Stimulated activated CD8-positive, alpha-beta memory T cell treated with anti-CD3 and anti-CD28 coated beads, Interleukin-15, amount 100 ng/mL, for 48 hours (primary cell): ENCODE data around the gene NPTXR.

Experiments used
- DNase-seq, 2 donors: peaks; one replicate each; pipeline ENCODE4 v3.0.0-alpha.2; 2020; ENCODE audit warnings: low read depth in 2 of 2

Gene NPTXR

GRCh38 chr22:38798496-38798895, 45.3 kb downstream of the NPTXR start:
- DNase-seq = no peak

- DNase-seq = no peak
Measured at GRCh38 chr22:38796262-38796957, 47.4 kb downstream of the NPTXR start.

GRCh38 chr22:38795569-38795968, 48.3 kb downstream of the NPTXR start:
- DNase-seq = no peak

- DNase-seq = peak; percentile 83 to 84
Measured at GRCh38 chr22:38793721-38794466, 49.9 kb downstream of the NPTXR start, which contains the start of gene DNAL4. DNAL4 (minus strand) TSS chr22:38794143; CDS start chr22:38782731, 11,412 bp downstream.

- DNase-seq = no peak
Measured at GRCh38 chr22:38793317-38793716, 50.5 kb downstream of the NPTXR start.

GRCh38 chr22:38792833-38793232, 51.0 kb downstream of the NPTXR start:
- DNase-seq = peak in 1 of 2 donors; percentile 11

GRCh38 chr22:38789606-38790005, 54.2 kb downstream of the NPTXR start:
- no peak for DNase-seq

GRCh38 chr22:38788846-38789245, 55.0 kb downstream of the NPTXR start:
- no peak for DNase-seq

- DNase-seq = no peak
Measured at GRCh38 chr22:38788021-38788816, 55.6 kb downstream of the NPTXR start.

GRCh38 chr22:38786631-38787030, 57.2 kb downstream of the NPTXR start:
- DNase-seq = no peak

- no peak for DNase-seq
Measured at GRCh38 chr22:38784856-38785255, 59.0 kb downstream of the NPTXR start.

GRCh38 chr22:38784035-38784434, 59.8 kb downstream of the NPTXR start:
- no peak for DNase-seq

- no peak for DNase-seq
Measured at GRCh38 chr22:38783095-38783615, 60.7 kb downstream of the NPTXR start.

GRCh38 chr22:38782402-38783094, 61.3 kb downstream of the NPTXR start:
- DNase-seq = no peak

- DNase-seq = no peak
Measured at GRCh38 chr22:38781033-38781432, 62.8 kb downstream of the NPTXR start.

- DNase-seq = no peak
Measured at GRCh38 chr22:38777087-38777671, 66.6 kb downstream of the NPTXR start.

- DNase-seq = no peak
Measured at GRCh38 chr22:38776086-38776485, 67.7 kb downstream of the NPTXR start.

GRCh38 chr22:38775656-38776055, 68.2 kb downstream of the NPTXR start:
- no peak for DNase-seq

- DNase-seq = no peak
Measured at GRCh38 chr22:38774496-38775166, 69.2 kb downstream of the NPTXR start.

GRCh38 chr22:38773363-38773946, 70.4 kb downstream of the NPTXR start:
- no peak for DNase-seq

- DNase-seq = no peak
Measured at GRCh38 chr22:38772623-38772873, 71.3 kb downstream of the NPTXR start.
